SK-N-MC (cell line): Measurements from ENCODE around the gene SDK2.

Experiments
- DNase-seq: peaks from one replicate; pipeline ENCODE4 v3.0.0-alpha.2; 2011; ENCODE audit warnings: low read depth, low spot score
- H3K27ac ChIP-seq: fragments of 200-600 bp; sonication (generic); 2 replicates; pipeline ENCODE4 v1.5.1; 2016; ENCODE audit warnings: mixed run types
- H3K36me3 ChIP-seq: fragments of 200-600 bp; sonication (generic); 2 replicates; pipeline ENCODE4 v1.6.1; 2017; ENCODE audit warnings: antibody characterized with exemption, low read length, mixed read lengths; ENCODE audit not compliant: insufficient read depth
- H3K4me3 ChIP-seq: fragments of 200-600 bp; sonication (generic); 2 replicates; pipeline ENCODE4 v1.5.1; 2016
- H3K9ac ChIP-seq: fragments of 200-600 bp; sonication (generic); 2 replicates; pipeline ENCODE4 v1.8.0; 2017; ENCODE audit warnings: mixed run types, mixed read lengths; ENCODE audit not compliant: insufficient read length
- H3K9me3 ChIP-seq: fragments of 200-600 bp; sonication (generic); 2 replicates; pipeline ENCODE4 v1.6.1; 2017; ENCODE audit warnings: low read depth, mild to moderate bottlenecking, antibody characterized with exemption, low read length, moderate library complexity, mixed read lengths
- EZH2 ChIP-seq: fragments of 200-600 bp; sonication (generic); IDR thresholded peaks from one replicate; pipeline ENCODE4 v1.6.1; 2017; ENCODE audit warnings: antibody characterized with exemption
- FOXP2 ChIP-seq: optimal IDR thresholded peaks from 2 replicates; pipeline ENCODE3; 2011; ENCODE audit warnings: mild to moderate bottlenecking, moderate library complexity; ENCODE audit not compliant: insufficient read depth; ENCODE audit errors: extremely low read length, control extremely low read depth
- POLR2AphosphoS5 ChIP-seq: IDR thresholded peaks from 2 replicates; pipeline ENCODE4 v1.6.1; 2012; ENCODE audit warnings: mild to moderate bottlenecking, low read depth, low read length, borderline replicate concordance

Gene SDK2

GRCh38 chr17:73622381-73622780 is 21.9 kb downstream of the SDK2 start:
- no peak for DNase-seq
- Histone ChIP-seq H3K9me3 (no peaks in the 10 kb centered on the region), H3K27ac (no peak overlapping the region), H3K36me3 (no peaks in the 10 kb centered on the region), H3K4me3 (no peak overlapping the region), H3K9ac (no peak overlapping the region)
- TF ChIP-seq EZH2 (no peak), FOXP2 (no peak), POLR2AphosphoS5 (no peak)

- H3K4me3 ChIP-seq, result no peak overlapping the region
- no peaks in the 10 kb centered on the region for H3K9me3 ChIP-seq
- no peak for TF ChIP-seq FOXP2
- TF ChIP-seq EZH2, result no peak
- H3K27ac ChIP-seq, result no peak overlapping the region
- H3K36me3 ChIP-seq, result no peaks in the 10 kb centered on the region
- no peak overlapping the region for H3K9ac ChIP-seq
- no peak for DNase-seq
Observed at GRCh38 chr17:73621685-73622084, 22.6 kb downstream of the SDK2 start.

- H3K9ac ChIP-seq, result no peak overlapping the region
- TF ChIP-seq EZH2, result no peak
- TF ChIP-seq FOXP2, result no peak
- TF ChIP-seq POLR2AphosphoS5, result no peak
- no peaks in the 10 kb centered on the region for H3K9me3 ChIP-seq
- H3K27ac ChIP-seq, result no peak overlapping the region
- H3K4me3 ChIP-seq, result no peak overlapping the region
- no peak for DNase-seq
- no peaks in the 10 kb centered on the region for H3K36me3 ChIP-seq
Observed at GRCh38 chr17:73620414-73620813, 23.8 kb downstream of the SDK2 start.

- Histone ChIP-seq H3K36me3 (no peaks in the 10 kb centered on the region), H3K9me3 (no peaks in the 10 kb centered on the region), H3K4me3 (no peak overlapping the region), H3K27ac (no peak overlapping the region), H3K9ac (no peak overlapping the region)
- no peak for DNase-seq
- TF ChIP-seq POLR2AphosphoS5 (no peak), EZH2 (no peak), FOXP2 (no peak)
Observed at GRCh38 chr17:73617501-73617900, 26.7 kb downstream of the SDK2 start.

- H3K9ac ChIP-seq, result no peak overlapping the region
- no peak overlapping the region for H3K27ac ChIP-seq
- no peaks in the 10 kb centered on the region for H3K9me3 ChIP-seq
- TF ChIP-seq POLR2AphosphoS5 (no peak), FOXP2 (no peak), EZH2 (no peak)
- no peak for DNase-seq
- no peak overlapping the region for H3K4me3 ChIP-seq
- H3K36me3 ChIP-seq, result no peaks in the 10 kb centered on the region
Observed at GRCh38 chr17:73616873-73617404, 27.3 kb downstream of the SDK2 start.

- Histone ChIP-seq H3K9me3 (no peaks in the 10 kb centered on the region), H3K4me3 (no peak overlapping the region), H3K9ac (no peak overlapping the region), H3K36me3 (no peaks in the 10 kb centered on the region), H3K27ac (no peak overlapping the region)
- TF ChIP-seq FOXP2 (no peak), POLR2AphosphoS5 (no peak), EZH2 (no peak)
- DNase-seq, result no peak
Observed at GRCh38 chr17:73616120-73616872, 27.9 kb downstream of the SDK2 start.

- no peak for DNase-seq
- Histone ChIP-seq H3K27ac (no peak overlapping the region), H3K9me3 (no peaks in the 10 kb centered on the region), H3K9ac (no peak overlapping the region), H3K4me3 (no peak overlapping the region), H3K36me3 (no peaks in the 10 kb centered on the region)
- TF ChIP-seq POLR2AphosphoS5, result no peak
- TF ChIP-seq EZH2, result no peak
- no peak for TF ChIP-seq FOXP2
Observed at GRCh38 chr17:73614256-73614655, 30.0 kb downstream of the SDK2 start.

- no peak overlapping the region for H3K4me3 ChIP-seq
- no peaks in the 10 kb centered on the region for H3K36me3 ChIP-seq
- DNase-seq, result no peak
- no peak for TF ChIP-seq POLR2AphosphoS5
- TF ChIP-seq EZH2, result no peak
- no peak for TF ChIP-seq FOXP2
- H3K9ac ChIP-seq, result no peak overlapping the region
- no peak overlapping the region for H3K27ac ChIP-seq
- H3K9me3 ChIP-seq, result no peaks in the 10 kb centered on the region
Observed at GRCh38 chr17:73613271-73614233, 30.7 kb downstream of the SDK2 start.
